Stimulated activated CD8-positive, alpha-beta memory T cell treated with anti-CD3 and anti-CD28 coated beads, Interleukin-15, amount 100 ng/mL, for 48 hours (primary cell): ENCODE results near the gene CXorf58.
"Not testable (repeated sequence)": the region's sequence is repeated elsewhere in the genome, so short reads cannot be mapped to it uniquely, and the experiment has no call there.

Experiments
- DNase-seq, 2 donors: peaks; one replicate each; pipeline ENCODE4 v3.0.0-alpha.2; 2020; ENCODE audit warnings: low read depth in 2 of 2

The CXorf58 gene

DNA sequence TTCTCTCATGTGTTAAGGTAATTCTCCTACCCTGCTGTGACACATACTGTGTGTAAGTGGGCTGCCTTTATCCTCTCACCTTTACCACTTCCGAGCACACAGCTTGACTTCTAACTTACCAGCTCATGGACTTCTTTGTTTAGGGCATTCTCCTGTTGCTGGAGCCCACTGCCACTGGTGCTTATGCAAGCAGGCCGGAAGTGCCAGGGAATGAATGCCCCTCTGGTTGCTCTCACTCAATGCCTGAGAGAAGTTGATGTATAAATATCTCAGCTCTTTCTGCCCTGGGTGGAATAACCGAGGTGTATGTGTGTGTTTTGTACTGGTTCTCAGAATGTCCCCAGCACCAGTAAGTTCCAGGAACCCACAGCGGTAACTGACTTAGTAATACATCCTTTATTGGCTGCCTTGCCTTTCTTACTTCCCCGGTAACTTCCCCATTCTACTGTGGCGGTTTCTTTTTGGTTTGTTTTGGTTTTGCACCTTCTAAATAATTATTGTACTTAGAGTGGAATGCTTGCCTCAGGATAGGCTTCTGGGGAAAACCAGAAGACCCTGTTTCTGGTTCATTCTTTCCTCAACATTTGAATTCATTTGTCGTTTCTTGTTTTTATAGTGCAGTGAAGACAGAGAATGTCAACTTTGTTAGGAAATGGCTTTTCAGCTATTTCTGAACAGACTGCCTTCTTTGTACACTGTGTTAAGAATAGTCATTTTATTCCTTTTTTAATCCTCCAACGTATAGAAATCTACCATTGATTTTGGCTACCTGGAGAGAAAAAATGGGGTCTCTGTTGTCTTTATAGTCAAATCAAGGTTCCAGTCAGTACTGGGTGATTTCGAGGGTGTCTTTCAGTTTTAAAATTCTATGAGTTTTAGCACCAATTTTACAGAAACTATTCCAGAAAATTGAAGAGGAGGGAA lies 45.4 kb downstream of the CXorf58 start:
- DNase-seq: peak in 1 of 2 donors; percentile 7

DNA sequence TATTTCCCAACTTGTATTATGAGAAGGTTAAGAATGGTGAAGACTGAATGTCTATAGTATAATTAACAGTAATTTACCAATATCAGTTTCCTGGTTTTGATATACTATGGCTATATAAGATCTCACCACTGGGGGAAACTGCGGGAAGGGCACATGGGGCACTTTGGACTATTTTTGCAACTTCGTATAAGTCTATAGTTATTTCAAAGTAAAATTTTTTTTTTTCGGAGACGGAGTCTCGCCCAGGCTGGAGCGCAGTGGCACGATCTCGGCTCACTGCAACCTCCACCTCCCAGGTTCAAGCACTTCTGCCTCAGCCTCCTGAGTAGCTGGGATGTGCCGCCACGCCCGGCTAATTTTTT lies 46.1 kb downstream of the CXorf58 start:
- no peak for DNase-seq

- DNase-seq: no peak
Measured at GRCh38 chrX:23954396-23954795, 46.6 kb downstream of the CXorf58 start.

- no peak for DNase-seq
Measured at GRCh38 chrX:23959781-23960180, 52.0 kb downstream of the CXorf58 start.

DNA sequence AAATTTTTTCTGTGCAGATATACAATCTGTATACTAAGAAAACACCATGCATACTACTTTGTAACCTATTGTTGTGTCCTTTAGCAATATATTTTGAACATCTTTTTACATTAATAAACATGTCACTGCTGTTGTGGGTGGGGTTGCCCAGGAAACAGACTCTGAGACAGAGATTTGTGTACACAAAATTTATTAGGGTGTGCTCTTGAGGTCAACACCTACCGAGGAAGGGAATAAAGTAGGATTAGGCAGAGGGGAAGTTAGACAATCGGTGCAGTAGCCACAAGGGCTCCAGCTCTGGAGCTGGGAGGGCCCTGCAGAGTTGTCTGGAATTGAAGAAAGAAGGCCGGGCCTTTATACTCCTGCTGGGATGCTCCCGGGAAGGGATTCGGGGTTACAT lies 56.4 kb downstream of the CXorf58 start:
- DNase-seq: no peak

GRCh38 chrX:23965630-23966029 lies 57.8 kb downstream of the CXorf58 start:
- not testable (repeated sequence) for DNase-seq

DNA sequence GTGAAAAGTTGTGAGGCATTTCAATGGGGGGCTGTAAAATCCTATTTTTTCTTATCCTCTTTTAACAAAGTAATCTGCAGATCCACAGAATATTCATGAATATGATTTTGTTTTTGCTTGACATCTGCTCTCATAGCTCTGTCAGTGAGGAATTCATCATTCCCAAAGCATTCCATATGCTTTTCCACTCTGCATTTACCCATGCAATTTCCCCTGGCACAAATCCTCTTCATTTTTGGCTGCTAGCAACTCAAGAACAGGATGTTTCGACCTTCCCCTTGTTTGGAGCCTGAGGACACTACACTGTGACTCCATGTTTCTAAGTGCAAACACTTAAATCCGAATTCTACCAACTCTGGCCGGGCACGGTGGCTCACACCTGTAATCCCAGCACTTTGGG lies 70.7 kb downstream of the CXorf58 start:
- DNase-seq: no peak

GRCh38 chrX:23980011-23980441 lies 72.2 kb downstream of the CXorf58 start:
- no peak for DNase-seq

DNA sequence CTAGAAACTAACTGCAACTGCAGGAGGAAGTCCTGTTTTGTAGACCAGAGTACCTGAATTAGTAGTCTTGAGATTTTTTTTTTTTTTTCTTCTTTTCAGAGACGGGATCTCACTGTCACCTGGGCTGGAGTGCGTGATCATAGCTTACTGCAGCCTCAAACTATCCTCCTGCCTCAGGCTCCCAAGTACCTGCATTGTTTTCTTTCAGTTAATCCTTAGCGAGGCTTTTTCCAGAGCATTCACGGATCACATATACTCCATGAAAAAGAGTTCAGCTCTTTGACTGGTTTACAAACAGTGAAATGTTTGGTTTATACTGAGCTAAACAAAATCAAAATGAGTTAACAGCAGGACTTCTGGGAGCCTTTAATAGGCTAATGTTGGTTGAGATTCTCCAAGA lies 73.4 kb downstream of the CXorf58 start:
- no peak for DNase-seq

DNA sequence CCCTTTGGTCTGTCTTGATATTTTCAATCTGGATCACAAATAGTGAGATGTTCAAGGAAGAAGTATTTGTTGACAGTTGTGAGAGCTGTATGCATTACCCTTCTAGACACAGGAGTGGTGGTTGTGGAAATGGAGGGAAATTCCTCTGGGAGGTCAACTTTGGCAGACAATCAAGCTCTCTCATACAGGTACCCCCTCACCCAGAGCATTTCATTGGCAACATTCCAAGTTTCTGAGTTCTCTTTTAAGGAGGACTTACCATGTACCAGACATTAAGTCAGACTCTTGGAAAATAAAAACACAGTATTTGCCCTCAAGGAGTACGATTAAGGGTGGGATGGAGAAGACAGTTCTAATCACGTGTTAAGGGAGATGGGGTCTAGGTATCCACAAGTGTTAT lies 73.9 kb downstream of the CXorf58 start:
- no peak for DNase-seq

DNA sequence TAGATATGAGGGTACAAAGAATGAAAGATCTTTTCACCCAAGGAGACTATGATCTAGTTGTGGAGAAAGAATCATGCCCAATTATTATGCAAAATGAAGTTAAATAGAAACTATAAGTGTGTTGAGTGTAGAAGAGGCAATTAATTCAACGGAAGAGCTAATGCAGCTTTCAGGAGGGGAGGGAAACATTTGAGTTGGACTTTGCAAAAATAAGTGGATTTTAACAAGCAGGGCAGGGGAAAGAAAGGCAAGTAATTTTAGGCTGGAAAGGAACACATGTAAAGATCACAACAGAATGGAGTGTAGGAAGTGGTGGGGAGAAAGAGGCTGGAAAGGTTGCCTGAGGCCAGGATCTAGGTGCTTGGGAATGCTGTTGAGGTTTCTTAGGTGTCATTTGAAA lies 75.1 kb downstream of the CXorf58 start:
- no peak for DNase-seq
